Measurements from ENCODE around the gene SMYD1.

GRCh38 chr2:88139804-88140203, 72.2 kb downstream of the SMYD1 start:
- TF ChIP-seq CTCF (IDR thresholded peaks at IDR 0.05) (no peak), POLR2A (IDR thresholded peaks at IDR 0.05) (no peak)

Data from uterus (tissue), 2 donors.